ENCODE data around the gene KCNC2.

Gene KCNC2

DNA sequence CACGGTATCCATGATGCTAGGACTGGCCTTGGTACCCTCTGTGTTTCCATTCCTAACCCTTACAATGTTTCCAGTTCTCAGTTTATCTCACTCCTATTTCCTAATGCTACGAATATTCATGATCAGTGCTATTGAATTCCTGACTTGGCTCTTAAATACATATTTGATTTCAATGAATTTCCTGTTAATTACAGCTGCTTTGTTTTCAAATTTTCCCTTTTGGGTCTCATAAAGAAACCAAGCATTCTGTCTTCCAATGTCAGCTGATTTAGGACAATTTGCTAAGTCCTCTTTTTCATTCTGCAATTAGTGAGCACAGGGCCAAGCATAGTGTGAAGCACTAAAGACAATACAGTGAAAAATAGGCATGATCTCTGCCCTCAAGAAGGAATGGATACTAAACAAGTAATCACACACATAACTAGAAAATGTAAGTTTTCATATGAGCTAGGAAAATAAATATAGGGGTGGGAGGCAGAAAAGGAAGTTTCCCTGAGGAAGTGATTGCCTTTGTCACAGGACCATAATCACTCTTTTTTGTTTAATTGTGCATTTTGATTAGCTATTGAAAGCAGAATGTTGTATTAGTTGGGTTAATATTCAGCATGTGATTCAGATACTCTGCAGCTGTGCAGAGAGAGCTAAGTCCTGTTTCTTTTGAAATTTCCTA is 88.5 kb downstream of the KCNC2 start:
- DNase-seq (ENCODE audit: low read depth) = no peak
- TF ChIP-seq, protein P1, sequence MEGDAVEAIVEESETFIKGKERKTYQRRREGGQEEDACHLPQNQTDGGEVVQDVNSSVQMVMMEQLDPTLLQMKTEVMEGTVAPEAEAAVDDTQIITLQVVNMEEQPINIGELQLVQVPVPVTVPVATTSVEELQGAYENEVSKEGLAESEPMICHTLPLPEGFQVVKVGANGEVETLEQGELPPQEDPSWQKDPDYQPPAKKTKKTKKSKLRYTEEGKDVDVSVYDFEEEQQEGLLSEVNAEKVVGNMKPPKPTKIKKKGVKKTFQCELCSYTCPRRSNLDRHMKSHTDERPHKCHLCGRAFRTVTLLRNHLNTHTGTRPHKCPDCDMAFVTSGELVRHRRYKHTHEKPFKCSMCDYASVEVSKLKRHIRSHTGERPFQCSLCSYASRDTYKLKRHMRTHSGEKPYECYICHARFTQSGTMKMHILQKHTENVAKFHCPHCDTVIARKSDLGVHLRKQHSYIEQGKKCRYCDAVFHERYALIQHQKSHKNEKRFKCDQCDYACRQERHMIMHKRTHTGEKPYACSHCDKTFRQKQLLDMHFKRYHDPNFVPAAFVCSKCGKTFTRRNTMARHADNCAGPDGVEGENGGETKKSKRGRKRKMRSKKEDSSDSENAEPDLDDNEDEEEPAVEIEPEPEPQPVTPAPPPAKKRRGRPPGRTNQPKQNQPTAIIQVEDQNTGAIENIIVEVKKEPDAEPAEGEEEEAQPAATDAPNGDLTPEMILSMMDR (IDR thresholded peaks at IDR 0.05; ENCODE audit: control insufficient read depth, insufficient read depth, low read depth, low read length, missing control alignments) = no peak
- no peak overlapping the region for H3K4me3 ChIP-seq (ENCODE audit: control insufficient read depth, low read depth, low read length)

DNA sequence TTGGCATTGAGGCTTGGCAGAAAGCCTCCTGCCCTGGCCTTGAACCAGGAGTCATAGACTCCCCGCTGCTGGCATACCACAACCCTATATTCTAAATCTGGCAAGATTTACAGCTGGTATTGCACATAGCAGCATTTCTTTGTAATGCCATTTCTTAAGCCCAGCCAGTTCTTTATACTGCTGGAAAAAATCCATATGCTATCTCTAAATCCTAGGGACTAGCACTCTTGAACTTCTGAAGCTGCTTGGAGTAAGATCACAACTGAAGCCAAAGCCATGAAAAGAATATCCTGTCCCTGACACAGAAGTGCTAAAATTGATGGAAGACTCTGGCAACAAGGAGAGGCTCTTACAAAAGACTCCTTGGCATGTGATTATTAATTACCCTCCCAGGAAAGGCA is 89.3 kb downstream of the KCNC2 start:
- no peak for DNase-seq (ENCODE audit: low read depth)

DNA sequence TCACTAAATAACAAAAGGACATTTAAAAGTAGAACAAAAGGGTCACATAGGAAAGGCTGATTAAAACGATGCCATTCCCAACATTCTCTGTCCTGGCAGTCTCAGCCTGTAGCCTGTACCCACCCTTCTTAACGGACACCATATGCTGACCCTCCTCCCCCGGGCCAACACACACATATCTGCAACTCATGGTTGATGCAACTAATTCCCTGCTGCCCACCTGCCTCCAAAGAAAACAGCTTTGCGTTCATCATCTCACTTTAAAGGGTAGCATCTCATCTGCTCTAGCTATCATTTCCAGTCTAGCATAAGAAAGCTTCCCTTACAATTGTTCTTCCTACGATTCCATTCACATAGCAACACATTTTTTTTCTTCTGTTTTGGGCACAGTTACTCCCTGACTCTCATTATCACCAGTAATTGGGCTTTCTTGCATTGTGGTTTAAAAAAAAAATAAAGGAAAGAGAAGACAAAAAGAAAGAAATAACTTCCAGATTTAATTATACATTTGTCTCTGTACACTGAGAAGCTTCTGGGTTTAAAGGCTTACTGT is 92.9 kb downstream of the KCNC2 start:
- no peak overlapping the region for H3K4me3 ChIP-seq (ENCODE audit: control insufficient read depth, low read depth, low read length)
- TF ChIP-seq, protein P1 (IDR thresholded peaks at IDR 0.05; ENCODE audit: control insufficient read depth, insufficient read depth, low read depth, low read length, missing control alignments) = no peak
- no peak for DNase-seq (ENCODE audit: low read depth)

More for the DNA sequence above, 89.3 kb downstream of the KCNC2 start:
- TF ChIP-seq, protein P1 (IDR thresholded peaks at IDR 0.05; ENCODE audit: control insufficient read depth, insufficient read depth, low read depth, low read length, missing control alignments) = no peak
- H3K4me3 ChIP-seq (ENCODE audit: control insufficient read depth, low read depth, low read length) = no peak overlapping the region

DNA sequence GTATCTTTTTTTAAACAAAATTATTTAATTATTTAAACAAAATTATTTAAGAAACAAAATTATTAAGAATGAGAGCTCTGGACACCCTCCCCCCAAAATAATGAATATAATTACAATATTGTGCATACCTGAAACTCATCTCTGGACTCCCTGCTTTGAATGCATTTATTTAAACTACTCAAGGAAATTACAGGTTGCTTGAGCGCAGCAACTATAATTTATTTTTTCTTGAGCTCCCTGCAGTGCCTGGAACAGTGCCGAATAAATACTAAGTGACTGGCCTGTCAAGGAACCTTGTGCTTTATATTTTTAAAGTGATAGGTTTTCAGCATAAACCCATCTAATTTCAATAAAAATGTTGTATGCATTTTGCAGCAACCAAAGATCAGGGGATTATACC is 93.9 kb downstream of the KCNC2 start:
- no peak for DNase-seq (ENCODE audit: low read depth)
- TF ChIP-seq, protein P1 (IDR thresholded peaks at IDR 0.05; ENCODE audit: control insufficient read depth, insufficient read depth, low read depth, low read length, missing control alignments) = no peak
- no peak overlapping the region for H3K4me3 ChIP-seq (ENCODE audit: control insufficient read depth, low read depth, low read length)

DNA sequence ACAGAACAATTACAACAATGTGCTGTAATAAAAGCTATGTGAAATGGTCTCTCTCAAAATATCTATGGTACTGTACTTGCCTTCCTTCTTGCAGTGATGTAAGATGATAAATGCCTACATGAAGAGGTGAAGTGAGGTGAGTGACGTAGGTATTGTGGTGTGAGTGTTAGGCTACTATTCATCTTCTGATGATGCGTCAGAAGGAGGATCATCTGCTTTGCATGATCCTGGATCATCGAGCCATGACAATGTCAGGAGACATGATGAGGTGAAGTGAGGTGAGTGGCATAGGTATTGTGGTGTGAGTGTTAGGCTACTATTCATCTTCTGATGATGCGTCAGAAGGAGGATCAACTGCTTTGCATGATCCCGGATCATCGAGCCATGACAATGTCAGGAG is 105.8 kb downstream of the KCNC2 start:
- DNase-seq (ENCODE audit: low read depth) = no peak
- TF ChIP-seq, protein P1 (IDR thresholded peaks at IDR 0.05; ENCODE audit: control insufficient read depth, insufficient read depth, low read depth, low read length, missing control alignments) = no peak
- H3K4me3 ChIP-seq (ENCODE audit: control insufficient read depth, low read depth, low read length) = no peak overlapping the region

DNA sequence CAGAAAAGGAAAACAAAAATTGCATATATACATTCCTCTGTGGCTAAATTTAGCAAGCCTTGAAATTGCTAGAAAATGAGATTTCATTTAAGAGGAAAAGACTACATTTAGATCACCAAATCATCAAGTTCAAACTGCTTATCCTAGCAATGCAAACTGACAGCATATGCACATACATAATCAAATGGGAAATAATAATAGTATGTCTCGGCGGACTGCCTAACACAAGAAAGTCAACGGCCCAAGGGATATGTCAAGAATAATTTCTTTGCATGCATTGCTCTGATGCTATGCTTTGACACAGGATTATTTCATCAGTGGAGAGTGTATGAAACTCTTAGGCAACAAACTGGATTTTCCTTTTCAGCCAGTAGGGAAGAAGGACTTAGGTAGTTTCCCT is 107.9 kb downstream of the KCNC2 start:
- TF ChIP-seq, protein P1 (IDR thresholded peaks at IDR 0.05; ENCODE audit: control insufficient read depth, insufficient read depth, low read depth, low read length, missing control alignments) = no peak
- no peak for DNase-seq (ENCODE audit: low read depth)
- H3K4me3 ChIP-seq (ENCODE audit: control insufficient read depth, low read depth, low read length) = no peak overlapping the region

All from AG09309 (cell line).